GM12864 (cell line): Measurements from ENCODE around the gene DIS3L.
A peak's percentile ranks its signal among the peaks of the same experiment; 100 is the strongest.
"Not testable (repeated sequence)": the region's sequence is repeated elsewhere in the genome, so short reads cannot be mapped to it uniquely, and the experiment has no call there.

ENCODE experiments used
- DNase-seq: peaks from one replicate; pipeline ENCODE4 v3.0.0-alpha.2; 2011; ENCODE audit warnings: low read depth
- H3K4me3 ChIP-seq: 2 replicates; pipeline ENCODE4 v1.5.1; 2011; ENCODE audit warnings: mild to moderate bottlenecking, low read depth, low read length, control low read depth
- CTCF ChIP-seq: IDR thresholded peaks from 2 replicates; pipeline ENCODE4 v1.5.1; 2011; ENCODE audit warnings: low read depth, mild to moderate bottlenecking, moderate library complexity, low read length, control low read depth, inconsistent platforms; ENCODE audit errors: missing control alignments

The DIS3L gene

DNA sequence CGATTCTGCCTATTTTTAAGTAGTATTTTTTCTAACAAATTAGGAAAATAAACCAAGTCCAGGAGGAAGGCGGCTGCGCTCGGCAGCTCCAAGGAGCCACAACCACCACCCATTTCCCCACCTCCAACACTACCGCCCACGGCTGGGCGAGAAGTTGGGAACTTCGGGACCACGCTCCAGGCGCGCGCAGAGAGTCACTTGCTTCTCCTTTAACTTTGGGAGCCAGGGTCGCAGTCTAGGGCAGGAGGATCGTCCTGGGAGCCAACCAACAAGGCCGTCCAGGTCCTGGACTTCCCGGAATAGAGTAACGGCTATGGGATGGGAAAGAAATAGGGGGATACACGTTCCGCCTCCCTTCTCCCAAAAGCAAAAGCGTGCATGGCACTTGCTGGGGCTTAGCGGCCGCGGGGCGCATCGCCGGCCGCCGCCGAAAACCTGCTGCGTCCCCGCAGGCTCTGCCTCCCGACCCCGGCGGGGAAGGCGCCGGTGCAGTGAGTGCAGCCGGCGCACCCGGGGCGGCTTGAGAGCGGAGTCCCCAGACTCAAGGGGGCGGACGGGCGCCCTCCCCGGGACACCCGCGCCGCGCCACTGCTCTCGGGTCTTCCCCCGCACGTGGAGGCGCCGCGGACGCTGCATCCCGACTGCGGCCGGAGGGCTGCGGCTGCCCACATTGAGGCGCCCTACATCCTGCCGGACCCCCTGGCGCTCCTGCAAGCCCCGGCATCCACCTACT is 40.5 kb upstream of the DIS3L start:
- no peak for TF ChIP-seq CTCF
- no peak for DNase-seq
- peak overlapping the region; percentile 5 for H3K4me3 ChIP-seq

DNA sequence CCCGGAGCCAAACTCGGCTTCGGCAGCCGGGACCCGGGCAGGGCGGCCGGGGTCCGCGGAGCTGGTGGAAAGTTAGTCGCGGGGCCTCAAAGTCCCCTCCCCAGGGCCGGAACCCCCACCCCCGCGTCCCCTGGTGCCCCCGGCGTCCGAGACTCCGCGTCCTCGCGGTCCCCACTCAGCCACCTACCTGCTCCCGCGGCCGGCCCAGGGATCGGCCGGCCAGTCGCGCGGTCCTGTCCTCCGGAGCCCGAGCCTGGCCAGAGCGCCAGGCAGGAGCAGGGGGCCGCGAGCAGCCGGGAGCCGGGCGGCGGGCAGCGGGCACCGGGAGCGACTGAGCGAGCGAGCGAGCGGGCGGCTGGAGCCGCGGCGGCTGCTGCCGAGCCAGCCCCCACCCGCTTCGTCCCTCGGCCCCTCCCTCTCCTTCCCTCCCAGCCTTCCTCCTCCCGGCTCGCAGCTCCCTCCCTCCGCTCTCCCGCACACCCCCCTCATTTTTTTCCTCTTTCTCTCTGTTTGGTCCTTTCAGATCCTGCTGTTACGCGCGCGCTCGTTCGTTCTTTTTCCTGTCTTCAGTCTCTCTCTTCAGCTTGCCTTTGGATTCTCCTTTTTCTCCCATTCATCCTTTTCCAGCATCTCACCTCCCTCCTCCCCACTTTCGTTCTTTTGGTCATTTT is 39.8 kb upstream of the DIS3L start, which contains the start of gene MEGF11:
Gene MEGF11 (minus strand): TSS at position 333 of the 671 bp plus-strand sequence. CDS start 125,347 bp downstream, outside the sequence.
- peak within 1 kb of the TSS; percentile 5 for H3K4me3 ChIP-seq
- no peak for DNase-seq
- no peak for TF ChIP-seq CTCF

GRCh38 chr15:66254089-66254950 is 39.0 kb upstream of the DIS3L start:
- DNase-seq: no peak
- no peak overlapping the region for H3K4me3 ChIP-seq
- TF ChIP-seq CTCF: no peak

DNA sequence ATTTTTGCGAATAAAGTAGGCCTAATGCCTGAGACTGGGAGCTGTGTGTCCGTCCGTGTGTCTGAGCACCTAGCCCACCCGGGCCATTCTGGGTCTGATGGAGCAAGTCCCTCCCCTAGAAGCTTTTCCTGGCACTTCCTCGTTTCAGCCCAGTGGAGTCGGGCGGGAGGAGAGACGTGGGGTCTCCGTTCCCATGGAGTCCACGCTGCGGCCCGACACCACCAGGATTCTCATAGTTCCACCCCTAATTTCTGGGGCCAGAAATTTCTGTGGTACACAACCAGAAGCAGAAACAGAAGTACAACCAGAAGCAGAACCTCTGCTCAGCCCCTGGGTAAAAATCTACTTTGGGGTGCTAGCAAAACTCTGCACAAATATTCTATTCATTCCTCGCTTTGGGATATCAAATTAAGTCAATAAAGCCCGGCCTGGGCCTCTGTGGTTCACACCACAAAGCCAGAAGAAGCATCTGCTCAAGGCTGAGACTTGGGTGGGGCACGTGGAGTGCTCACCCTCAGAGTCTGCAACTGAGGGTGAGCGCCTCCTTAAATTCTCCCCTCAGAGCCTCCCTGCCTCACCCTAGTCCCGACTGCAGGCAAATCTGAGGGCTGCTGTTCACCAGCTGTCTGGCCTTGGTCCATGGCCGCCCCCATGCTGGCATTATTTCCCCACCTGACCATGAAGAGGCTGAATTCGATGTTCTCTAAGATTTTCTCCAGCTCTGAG is 38.3 kb upstream of the DIS3L start:
- no peak overlapping the region for H3K4me3 ChIP-seq
- no peak for TF ChIP-seq CTCF
- no peak for DNase-seq

DNA sequence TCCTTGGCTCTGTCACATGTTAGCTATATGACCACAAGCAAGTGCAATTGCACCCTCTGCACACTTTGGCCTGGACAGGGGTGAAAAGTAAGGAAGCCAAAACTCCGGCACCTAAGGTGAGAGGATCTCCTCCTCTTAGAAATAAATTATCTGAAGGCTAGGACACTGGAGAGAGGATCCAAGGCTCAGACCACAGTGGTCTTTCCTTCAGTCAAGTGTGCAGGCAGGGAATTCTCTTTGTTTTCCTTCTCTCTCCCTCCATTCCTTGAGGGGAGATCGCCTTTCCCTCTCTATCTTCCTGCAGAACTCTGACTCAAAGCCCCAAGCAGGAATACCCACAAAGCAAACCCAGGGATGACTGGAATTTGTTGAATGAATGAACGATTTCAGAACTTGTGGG is 36.7 kb upstream of the DIS3L start:
- DNase-seq: no peak
- TF ChIP-seq CTCF: no peak

GRCh38 chr15:66261056-66261455 is 32.3 kb upstream of the DIS3L start:
- no peak for DNase-seq
- no peak for TF ChIP-seq CTCF
- no peak overlapping the region for H3K4me3 ChIP-seq

More for the DNA sequence above, 36.7 kb upstream of the DIS3L start:
- no peak overlapping the region for H3K4me3 ChIP-seq

DNA sequence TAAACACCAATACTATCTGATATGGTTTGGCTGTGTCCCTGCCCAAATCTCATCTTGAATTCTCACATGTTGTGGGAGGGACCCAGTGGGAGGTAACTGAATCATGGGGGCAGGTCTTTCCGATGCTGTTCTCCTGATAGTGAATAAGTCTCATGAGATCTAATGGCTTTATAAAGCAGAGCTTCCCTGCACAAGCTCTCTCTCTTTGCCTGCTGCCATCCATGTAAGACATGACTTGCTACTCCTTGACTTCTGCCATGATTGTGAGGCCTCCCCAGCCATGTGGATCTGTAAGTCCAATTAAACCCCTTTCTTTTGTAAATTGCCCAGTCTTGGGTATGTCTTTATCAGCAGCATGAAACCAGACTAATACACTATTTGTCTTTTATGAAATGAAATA is 30.5 kb upstream of the DIS3L start:
- not testable (repeated sequence) for H3K4me3 ChIP-seq, DNase-seq
